Esophagus muscularis mucosa (tissue), 4 donors: ENCODE measurements around the gene MBP. TPM values are rescaled to one million over a fixed set of nuclear protein-coding genes. Genes with fewer than 3 reads are reported as not detected.
"Not testable (repeated sequence)": the region's sequence is repeated elsewhere in the genome, so short reads cannot be mapped to it uniquely, and the experiment has no call there.

ENCODE experiments used
- DNase-seq: peaks from one replicate; pipeline ENCODE4 v3.0.0-alpha.2; 2017; ENCODE audit errors: extremely low spot score
- H3K27ac ChIP-seq, 4 donors: fragments of 200-600 bp; sonication (generic); replicated peaks in 1 of 4; 1 replicate in 3 of 4; 2 replicates in 1 of 4; pipeline ENCODE4 v1.5.1; 2016 to 2019; ENCODE audit warnings: mild to moderate bottlenecking in 1 of 4
- H3K27me3 ChIP-seq, 4 donors: fragments of 200-600 bp; sonication (generic); one replicate each; pipeline versions ENCODE4 v1.5.1 to v1.6.0; 2016 to 2019
- H3K36me3 ChIP-seq, 4 donors: fragments of 200-600 bp; sonication (generic); one replicate each; pipeline ENCODE4 v1.5.1; 2016 to 2019
- H3K4me1 ChIP-seq, 4 donors: fragments of 200-600 bp; sonication (generic); one replicate each; pipeline ENCODE4 v1.5.1; 2016 to 2019
- H3K4me3 ChIP-seq, 4 donors: fragments of 200-600 bp; sonication (generic); 1 replicate in 2 of 4; 2 replicates in 2 of 4; pipeline ENCODE4 v1.5.1; 2016 to 2019; ENCODE audit warnings: mild to moderate bottlenecking in 4 of 4, moderate library complexity in 1 of 4
- H3K9me3 ChIP-seq, 4 donors: fragments of 200-600 bp; sonication (generic); 1 replicate in 3 of 4; 2 replicates in 1 of 4; pipeline ENCODE4 v1.5.1; 2016 to 2019
- CTCF ChIP-seq, 3 experiments: fragments of 200-600 bp in 2 of 3; fragments of 450-650 bp in 1 of 3; sonication (generic) in 2 of 3; IDR thresholded peaks; one replicate each; pipeline ENCODE4 v1.5.1; 2017 to 2019; ENCODE audit warnings: antibody characterized with exemption in 3 of 3, mild to moderate bottlenecking in 2 of 3, moderate library complexity in 1 of 3
- EP300 ChIP-seq: sonication (generic); formaldehyde crosslinking; IDR thresholded peaks from one replicate; pipeline ENCODE4 v1.6.1; 2017; ENCODE audit warnings: antibody characterized with exemption
- POLR2A ChIP-seq: fragments of 450-650 bp; IDR thresholded peaks from one replicate; pipeline ENCODE4 v1.6.1; 2017; ENCODE audit warnings: antibody characterized with exemption, moderate library complexity, mild to moderate bottlenecking, low read depth
- POLR2AphosphoS5 ChIP-seq, 2 donors: sonication (generic); formaldehyde crosslinking; IDR thresholded peaks; one replicate each; pipeline ENCODE4 v1.6.1; 2017; ENCODE audit warnings: antibody characterized with exemption in 2 of 2
- WGBS: methylation state at CpG from one replicate; pipeline ENCODE4 v1.1.5; 2018; 5-methylcytosine and 5-hydroxymethylcytosine counted together
- intact Hi-C: fragments of 100-400 bp; cut with DNase I; formaldehyde crosslinking; loops from one replicate; pipeline ENCODE4 v1.15.1; 2023
- total RNA-seq, 4 donors: library from RNA; depleted of rRNA; stranded (reverse); fragments of >200 nt; gene quantifications; one replicate each; pipeline versions ENCODE4 v1.1.0 to v1.2.1, GENCODE V29; 2016

MBP gene
- total RNA-seq, 4 donors from 2014 or later: 21.9 to 31.3 (median 27.3) TPM

- DNase-seq: no peak
- intact Hi-C loops: no loop called here
- H3K27me3 ChIP-seq: no peaks in the 10 kb centered on the region
- H3K4me3 ChIP-seq: no peak overlapping the region
- WGBS: 76% methylated on average over 16 of the region's 19 CpGs
- no peaks in the 10 kb centered on the region for H3K9me3 ChIP-seq
- H3K27ac ChIP-seq: no peak overlapping the region
- peaks cover 0 to 6% (median 0%) of the 10 kb centered on the region in 4 donors for H3K4me1 ChIP-seq
- peaks cover 0 to 5% (median 1%) of the 10 kb centered on the region in 4 donors for H3K36me3 ChIP-seq
- TF ChIP-seq POLR2AphosphoS5 (IDR thresholded peaks at IDR 0.05) (no peak), CTCF (IDR thresholded peaks at IDR 0.05) (no peak), POLR2A (no peak), EP300 (no peak)
Measured at GRCh38 chr18:77023102-77023782, 109.3 kb downstream of the MBP start.

- Histone ChIP-seq H3K27ac (no peak overlapping the region), H3K9me3 (no peaks in the 10 kb centered on the region), H3K36me3 (peaks cover 0 to 5% (median 1%) of the 10 kb centered on the region in 4 donors), H3K4me1 (peaks cover 0 to 6% (median 0%) of the 10 kb centered on the region in 4 donors), H3K4me3 (no peak overlapping the region), H3K27me3 (no peaks in the 10 kb centered on the region)
- 72% methylated on average over 5 of the region's 5 CpGs for WGBS
- intact Hi-C loops: no loop called here
- DNase-seq: no peak
- no peak for TF ChIP-seq POLR2A
- TF ChIP-seq CTCF (IDR thresholded peaks at IDR 0.05): no peak
- no peak for TF ChIP-seq EP300
- TF ChIP-seq POLR2AphosphoS5 (IDR thresholded peaks at IDR 0.05): no peak
Measured at GRCh38 chr18:77022556-77022955, 110.0 kb downstream of the MBP start.

GRCh38 chr18:77022116-77022515, 110.5 kb downstream of the MBP start:
- Histone ChIP-seq H3K36me3 (peaks cover 0 to 7% (median 1%) of the 10 kb centered on the region in 4 donors), H3K4me3 (no peak overlapping the region), H3K4me1 (peaks cover 0 to 6% (median 0%) of the 10 kb centered on the region in 4 donors), H3K9me3 (no peaks in the 10 kb centered on the region), H3K27ac (no peak overlapping the region), H3K27me3 (no peaks in the 10 kb centered on the region)
- intact Hi-C loops: no loop called here
- no peak for DNase-seq
- WGBS: 92% methylated on average over 12 of the region's 12 CpGs
- no peak for TF ChIP-seq EP300
- TF ChIP-seq CTCF (IDR thresholded peaks at IDR 0.05): no peak
- no peak for TF ChIP-seq POLR2AphosphoS5 (IDR thresholded peaks at IDR 0.05)
- no peak for TF ChIP-seq POLR2A

- H3K27me3 ChIP-seq, H3K27ac ChIP-seq, H3K4me1 ChIP-seq, H3K9me3 ChIP-seq, DNase-seq, intact Hi-C loops, H3K4me3 ChIP-seq: not testable (repeated sequence)
- WGBS: 93% methylated on average over 14 of the region's 14 CpGs
- H3K36me3 ChIP-seq: peaks cover 0 to 13% (median 6%) of the 10 kb centered on the region in 4 donors
Measured at GRCh38 chr18:77021478-77021877, 111.1 kb downstream of the MBP start.

GRCh38 chr18:77021075-77021474, 111.5 kb downstream of the MBP start:
- Histone ChIP-seq H3K36me3 (peaks cover 0 to 17% (median 9%) of the 10 kb centered on the region in 4 donors), H3K9me3 (no peaks in the 10 kb centered on the region), H3K27ac (no peak overlapping the region), H3K27me3 (no peaks in the 10 kb centered on the region), H3K4me1 (peaks cover 0 to 6% (median 0%) of the 10 kb centered on the region in 4 donors), H3K4me3 (no peak overlapping the region)
- intact Hi-C loops: no loop called here
- TF ChIP-seq CTCF (IDR thresholded peaks at IDR 0.05) (no peak), POLR2AphosphoS5 (IDR thresholded peaks at IDR 0.05) (no peak), POLR2A (no peak), EP300 (no peak)
- no peak for DNase-seq
- 89% methylated on average over 9 of the region's 9 CpGs for WGBS
